T-helper 22 cell (primary cell): ENCODE data around the gene BAG2.
A peak's percentile ranks its signal among the peaks of the same experiment; 100 is the strongest.

ENCODE experiments used
- DNase-seq: peaks from one replicate; pipeline ENCODE4 v3.0.0-alpha.2; 2020; ENCODE audit warnings: low read depth

BAG2 gene

DNA sequence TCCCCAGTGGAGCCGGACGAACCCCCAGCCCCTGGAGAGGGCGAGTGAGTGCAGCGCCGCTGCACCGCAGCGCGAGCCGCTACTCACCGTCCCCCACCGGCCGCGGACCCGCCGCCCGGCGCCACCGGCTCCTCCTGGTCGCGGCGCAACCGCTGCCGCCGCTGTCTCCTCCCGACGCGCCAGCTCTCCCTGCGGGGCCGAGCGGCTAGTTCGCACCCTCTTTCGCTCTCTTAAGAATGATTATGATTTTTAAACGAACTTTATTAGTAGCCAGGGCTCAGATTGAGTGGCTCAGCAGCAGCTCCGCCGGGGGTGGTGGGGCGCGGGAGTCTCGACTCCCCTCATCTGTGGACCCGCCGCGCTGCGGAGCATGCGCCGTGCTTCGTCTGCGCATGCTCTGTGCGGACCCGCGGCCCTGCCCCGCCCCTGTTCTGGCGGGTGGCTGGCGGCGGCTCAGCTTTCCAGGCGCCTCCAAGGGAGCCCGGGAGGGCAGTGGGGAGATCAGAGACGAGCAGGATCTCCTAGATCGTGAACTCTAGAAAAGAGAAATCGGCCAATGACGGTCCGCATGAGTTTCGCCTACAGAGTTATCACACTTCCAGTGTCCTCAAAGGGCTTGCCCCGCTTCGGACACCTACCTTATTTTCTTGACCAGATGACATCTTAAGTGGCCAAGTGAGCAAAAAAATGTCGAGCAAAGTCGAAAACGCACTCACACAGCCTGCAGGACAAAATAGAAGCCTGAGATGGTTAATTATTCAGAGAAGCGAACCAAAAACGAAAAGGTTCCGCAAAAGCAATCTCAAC lies 50.0 kb downstream of the BAG2 start, which contains the start of gene RAB23:
TSS of gene RAB23 (minus strand) at position 372 of the 807 bp plus-strand sequence. CDS start 11,927 bp downstream, outside the sequence.
- peak; percentile 64 for DNase-seq

DNA sequence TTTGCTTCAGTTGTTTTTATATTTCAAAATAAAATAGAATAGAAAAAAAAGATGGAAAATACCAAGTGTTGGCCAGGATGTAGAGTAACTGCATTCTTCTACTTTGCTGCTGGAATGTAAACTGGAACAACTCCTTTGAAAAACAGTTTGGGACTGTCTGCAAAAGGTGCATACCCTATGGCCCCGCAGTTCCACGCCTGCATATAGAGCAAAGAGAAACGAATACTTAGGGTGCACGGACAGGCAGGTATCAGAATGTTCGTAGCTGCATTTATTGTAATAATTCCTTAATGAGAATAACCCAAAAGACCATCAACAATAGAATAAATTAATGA lies 50.6 kb downstream of the BAG2 start:
- DNase-seq: no peak

DNA sequence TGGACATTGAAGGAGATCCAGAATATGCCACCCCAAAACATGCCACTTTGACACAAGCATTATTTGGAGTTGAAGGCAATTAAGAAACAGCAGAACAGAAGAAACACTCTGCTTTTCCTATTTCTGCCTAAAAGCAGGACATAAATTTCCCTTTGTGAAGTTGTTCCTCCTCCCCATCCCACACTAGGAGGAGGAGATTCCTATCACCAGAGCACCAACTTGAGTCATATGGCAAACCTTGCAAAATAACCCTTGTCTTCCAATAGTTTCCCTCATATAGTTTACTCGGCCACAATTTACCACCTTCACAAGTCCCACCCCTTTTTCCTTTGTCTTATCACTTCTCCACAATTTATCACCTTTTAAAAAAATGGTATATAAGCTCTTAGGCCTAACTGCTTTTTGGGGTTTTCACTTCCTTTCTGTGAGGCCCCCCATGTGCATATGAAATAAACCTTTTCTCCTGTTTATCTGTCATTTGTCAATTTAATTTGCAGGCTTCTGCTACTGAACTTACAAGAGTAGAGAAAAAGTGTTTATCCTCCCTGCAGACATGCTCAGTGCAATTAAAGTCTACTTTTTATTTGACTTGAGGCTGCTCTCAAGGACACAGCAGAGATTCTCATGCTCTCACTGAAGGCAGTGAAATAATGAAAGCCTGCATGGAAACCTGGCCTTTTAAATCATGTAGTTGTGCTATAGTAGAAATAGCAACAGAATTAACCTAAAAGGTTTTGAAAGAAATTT lies 52.8 kb downstream of the BAG2 start:
- DNase-seq: no peak

DNA sequence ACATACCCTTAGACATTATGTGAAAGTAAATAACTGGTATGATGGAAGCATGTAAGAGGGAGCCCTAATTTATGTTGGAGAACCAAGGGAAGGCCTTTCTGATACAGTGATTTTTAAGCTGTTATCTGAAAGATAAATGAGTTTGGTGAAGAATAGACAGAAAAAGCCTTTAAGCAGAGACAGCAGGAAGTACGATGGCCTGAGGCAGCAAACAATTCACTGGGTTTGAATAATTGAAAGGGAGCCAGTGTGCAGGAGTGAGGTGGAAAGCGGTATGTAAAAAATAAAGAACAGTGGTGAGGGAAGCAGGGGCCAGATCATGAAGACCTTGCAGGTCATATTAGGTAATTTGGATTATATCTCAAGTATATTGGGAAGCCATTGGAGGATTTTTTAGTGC lies 54.1 kb downstream of the BAG2 start:
- no peak for DNase-seq
